Right renal pelvis (tissue), 4 donors: ENCODE results near the gene TLE2. TPM values are rescaled to one million over a fixed set of nuclear protein-coding genes. Genes with fewer than 3 reads are reported as not detected.
"Not testable (repeated sequence)": the region's sequence is repeated elsewhere in the genome, so short reads cannot be mapped to it uniquely, and the experiment has no call there.

Experiments
- DNase-seq, 4 donors: peaks; one replicate each; pipeline ENCODE4 v3.0.0-alpha.2; 2013; ENCODE audit warnings: low read depth in 4 of 4, low spot score in 3 of 4, missing footprints in 1 of 4
- polyA plus RNA-seq, 4 donors: library from polyadenylated mRNA; unstranded; fragments of 120-200 nt; gene quantifications; one replicate each; pipeline ENCODE4 v1.2.1, GENCODE V29; 2013; ENCODE audit not compliant: insufficient read length in 4 of 4

Gene TLE2
- polyA plus RNA-seq, 4 donors = 35.5 to 44.0 (median 39.0) TPM

DNA sequence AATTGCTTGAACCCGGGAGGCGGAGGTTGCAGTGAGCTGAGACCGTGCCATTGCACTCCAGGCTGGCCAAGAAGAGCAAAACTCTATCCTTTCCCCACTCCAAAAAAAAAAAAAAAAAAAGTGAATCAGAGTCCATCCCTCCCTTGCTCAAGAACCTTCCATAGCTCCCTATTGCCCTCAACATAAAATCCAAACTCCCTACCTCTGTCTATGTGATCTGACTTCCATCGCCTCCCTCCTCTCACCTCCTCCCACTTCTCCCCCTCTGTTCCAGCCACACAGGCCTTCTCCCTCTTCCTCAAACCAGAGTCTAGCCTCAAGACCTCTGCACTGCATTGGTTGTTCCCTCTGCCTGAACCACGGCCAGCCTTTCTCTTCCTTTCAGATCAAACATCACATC, 10.0 kb upstream of the TLE2 start:
- DNase-seq = no peak

DNA sequence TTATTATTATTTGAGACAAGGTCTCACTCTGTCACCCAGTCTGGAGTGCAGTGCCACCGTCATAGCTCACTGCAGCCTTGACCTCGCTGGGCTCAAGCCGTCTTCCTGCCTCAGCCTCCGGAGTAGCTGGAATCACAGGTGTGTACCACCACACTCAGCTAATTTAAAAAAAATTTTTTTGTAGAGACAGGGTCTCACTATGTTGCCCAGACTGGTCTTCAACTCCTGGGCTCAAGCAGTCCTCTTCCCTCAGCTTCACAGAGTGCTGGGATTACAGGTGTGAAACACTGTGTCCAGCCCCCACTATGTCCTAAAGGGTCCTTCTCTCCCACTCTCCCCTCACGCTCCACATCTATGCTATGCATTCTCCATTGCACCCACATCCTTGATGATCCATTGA, 9.1 kb upstream of the TLE2 start:
- no peak for DNase-seq

DNA sequence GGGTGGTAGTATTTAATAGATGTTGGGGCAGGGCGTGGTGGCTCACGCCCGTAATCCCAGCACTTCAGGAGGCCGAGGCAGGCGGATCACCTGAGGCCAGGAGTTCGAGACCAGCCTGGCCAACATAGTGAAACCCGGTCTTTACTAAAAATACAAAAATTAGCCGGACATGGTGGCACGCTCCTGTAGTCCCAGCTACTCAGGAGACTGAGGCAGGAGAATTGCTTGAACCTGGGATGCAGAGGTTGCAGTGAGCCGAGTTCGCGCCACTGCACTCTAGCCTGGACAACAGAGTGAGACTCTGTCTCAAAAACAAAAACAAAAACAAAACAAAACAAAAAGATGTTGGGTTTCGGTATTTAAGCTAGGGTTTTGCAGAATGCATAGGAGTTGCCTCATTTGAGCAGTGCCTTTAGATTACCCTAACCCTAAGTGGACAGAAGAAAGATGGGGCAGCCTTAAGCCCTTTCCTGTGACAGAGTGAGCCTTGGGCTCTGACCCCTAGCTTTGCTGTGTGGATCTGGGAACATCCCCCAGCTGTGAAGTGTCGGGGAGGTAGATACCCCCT, 8.0 kb upstream of the TLE2 start:
- DNase-seq = not testable (repeated sequence)

DNA sequence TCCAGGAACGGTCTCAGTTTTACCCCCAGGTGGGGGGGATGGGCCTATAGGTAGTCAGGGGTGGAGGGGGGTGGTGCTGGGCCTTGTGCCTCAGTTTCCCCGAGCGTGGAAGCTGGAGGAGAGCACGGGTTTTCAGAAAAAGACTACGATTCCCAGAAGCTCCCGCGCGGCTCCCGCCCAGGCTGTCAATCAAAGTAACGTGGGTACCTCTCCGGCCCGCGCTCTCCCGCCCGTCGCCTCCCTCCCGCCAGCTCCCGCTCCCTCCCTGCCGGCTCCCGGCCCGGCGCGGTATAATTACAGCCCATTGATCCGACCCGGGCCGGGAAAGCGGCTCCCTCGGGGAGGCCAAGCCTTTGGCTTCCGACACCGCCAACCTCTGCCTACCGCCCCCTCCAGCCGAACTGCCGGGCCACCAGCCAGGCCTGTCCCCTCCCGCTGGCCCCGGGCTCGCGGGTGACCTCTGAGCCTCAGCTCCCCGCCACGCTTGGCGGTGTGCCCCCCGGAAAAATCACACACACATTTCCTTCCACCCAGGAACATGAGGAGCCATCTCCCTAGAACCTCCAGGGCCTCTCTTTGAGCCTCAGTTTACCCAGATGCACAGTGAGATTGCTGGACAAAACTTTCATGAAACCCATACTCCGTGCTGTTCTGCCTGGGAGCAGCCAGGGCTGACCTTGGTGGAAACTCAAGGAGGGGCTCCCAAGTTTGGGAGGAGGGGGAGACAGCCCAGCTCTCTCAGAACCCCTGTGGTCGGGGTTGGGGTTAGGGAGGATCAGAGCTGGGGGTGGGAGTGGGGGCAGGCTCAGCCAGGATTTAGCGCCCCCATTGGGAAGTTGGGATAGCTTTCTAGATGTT, 7.3 kb upstream of the TLE2 start:
- peak; percentile 90 to 95 (median 92) for DNase-seq

DNA sequence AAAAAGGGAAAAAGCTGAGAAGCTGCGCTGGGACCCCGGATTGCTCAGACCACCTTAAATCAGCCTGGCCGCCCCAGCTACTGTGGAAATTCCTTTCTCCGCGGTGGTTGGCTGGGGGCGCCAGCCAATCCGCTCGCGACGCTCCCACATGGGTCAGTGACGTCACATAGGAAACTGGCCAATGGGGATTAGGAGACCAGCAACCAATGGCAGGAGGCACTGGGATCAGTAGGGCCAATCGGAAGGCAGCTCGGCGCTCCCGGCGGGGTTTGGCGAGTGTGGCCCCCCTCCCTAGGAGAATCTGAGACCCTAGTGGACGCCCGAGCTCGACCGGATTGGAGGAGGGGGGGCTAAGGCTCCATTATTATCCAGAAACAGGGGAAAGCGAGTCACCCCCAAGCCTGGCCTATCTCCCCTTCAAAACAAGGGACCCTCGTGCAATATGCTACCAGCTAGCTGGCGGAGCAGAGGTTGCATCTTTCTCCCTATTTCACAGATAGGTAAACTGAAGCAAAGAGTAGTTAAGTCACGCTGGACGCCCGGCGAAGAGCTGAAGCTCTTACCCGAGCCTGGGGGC, 6.5 kb upstream of the TLE2 start:
- peak; percentile 99 to 100 (median 100) for DNase-seq

DNA sequence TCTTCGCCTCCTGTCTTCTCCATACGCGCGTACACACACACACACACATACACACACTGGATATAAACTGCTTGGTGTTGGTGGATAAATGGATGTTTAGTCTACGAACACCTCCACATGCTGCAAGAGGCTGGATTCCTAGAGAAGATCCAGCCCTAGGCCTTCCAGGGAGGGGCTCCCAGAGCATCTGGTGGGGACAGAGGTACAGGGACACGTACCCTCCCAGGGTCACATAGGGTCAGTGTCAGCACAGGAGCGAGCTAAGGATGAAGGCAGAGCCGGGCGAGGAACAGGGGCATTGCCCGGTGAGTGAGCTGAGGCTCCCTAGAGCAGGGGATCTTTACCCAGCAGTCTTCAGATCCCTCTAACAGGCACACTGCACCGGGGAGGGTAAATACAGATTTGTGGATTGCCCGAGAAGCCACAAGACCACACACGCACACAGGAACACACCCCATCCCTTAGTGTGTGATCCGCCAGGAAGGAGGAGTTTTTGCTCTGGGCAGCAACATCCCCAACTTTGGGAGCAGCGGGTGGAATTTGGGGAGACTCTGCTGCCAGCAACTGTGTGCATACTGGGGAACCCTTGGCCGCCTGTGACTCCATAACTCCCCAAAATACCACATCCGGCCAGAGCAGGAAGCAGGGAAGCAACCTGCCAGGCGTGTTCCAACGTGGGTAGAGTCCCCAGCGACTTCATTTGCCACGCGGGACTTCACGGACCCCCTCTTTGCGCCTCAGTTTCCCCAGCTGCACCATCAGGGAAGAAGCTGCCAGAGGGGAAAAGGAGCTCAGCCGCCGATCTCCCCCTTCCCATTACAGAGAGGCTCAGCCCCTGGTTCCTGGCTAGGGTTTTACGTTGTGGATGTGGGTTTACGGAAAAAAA, 5.8 kb upstream of the TLE2 start:
- no peak for DNase-seq

DNA sequence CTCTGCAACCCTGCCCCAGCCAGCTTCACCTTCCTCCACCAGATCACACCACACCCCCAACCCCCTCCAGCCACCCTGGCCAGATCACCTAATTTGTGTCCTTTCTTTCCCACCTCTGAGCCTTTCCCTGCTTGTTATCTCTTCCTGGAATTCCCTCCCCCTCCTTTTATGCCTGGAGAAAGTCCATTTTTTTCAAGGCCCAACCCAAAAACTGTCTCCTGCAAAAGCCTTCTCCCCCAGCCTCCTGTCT, 5.3 kb upstream of the TLE2 start:
- no peak for DNase-seq

DNA sequence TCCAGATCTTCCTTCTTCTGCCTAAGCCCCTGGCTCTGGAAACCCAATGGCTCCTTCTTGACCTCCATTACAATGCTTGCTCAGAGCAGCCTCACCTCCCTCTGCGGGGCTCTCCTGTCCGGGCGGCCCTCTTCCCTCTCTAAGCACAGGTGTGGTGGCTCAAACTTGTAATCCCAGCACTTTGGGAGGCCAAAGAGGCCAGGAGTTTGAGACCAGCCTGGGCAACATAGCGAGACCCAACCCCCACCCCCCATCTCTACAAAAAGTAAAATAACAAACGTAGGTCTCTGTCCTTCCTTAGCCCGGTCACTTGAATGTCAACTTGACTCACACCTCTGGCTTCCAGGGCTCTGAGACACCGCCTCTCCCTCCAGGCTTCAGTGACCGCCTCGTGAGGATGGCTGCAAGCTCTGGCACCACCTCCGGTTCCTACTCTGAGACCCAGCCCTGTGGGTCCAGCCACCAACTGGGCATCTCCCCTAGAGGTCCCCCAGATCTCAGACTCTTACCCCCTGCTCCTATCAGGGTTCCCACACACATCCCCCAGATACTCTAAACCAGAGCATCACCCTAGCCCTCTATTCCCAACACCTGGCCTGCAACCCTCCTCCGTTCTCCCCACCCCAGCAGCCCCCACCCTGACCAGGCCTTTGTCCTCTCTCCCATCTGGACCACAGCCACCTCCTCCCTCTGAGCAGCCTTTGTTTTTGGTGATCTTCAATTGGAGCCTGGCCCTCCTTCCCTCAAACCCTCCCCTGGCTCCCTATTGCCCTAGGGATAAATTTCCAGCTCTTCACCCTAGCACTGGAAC, 4.7 kb upstream of the TLE2 start:
- no peak for DNase-seq

DNA sequence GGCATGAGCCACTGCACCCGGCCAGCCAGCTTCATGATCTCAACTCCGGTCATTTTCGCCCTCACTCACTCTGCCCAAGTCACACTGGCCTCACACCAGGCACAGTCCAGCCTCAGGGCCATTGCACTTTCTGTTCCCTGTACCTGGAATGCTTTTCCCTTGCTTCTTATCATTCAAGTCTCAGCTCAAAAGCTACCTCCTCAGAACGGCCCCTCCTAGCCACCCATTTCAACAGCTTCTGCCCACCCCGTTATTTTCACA, 2.5 kb upstream of the TLE2 start:
- no peak for DNase-seq

DNA sequence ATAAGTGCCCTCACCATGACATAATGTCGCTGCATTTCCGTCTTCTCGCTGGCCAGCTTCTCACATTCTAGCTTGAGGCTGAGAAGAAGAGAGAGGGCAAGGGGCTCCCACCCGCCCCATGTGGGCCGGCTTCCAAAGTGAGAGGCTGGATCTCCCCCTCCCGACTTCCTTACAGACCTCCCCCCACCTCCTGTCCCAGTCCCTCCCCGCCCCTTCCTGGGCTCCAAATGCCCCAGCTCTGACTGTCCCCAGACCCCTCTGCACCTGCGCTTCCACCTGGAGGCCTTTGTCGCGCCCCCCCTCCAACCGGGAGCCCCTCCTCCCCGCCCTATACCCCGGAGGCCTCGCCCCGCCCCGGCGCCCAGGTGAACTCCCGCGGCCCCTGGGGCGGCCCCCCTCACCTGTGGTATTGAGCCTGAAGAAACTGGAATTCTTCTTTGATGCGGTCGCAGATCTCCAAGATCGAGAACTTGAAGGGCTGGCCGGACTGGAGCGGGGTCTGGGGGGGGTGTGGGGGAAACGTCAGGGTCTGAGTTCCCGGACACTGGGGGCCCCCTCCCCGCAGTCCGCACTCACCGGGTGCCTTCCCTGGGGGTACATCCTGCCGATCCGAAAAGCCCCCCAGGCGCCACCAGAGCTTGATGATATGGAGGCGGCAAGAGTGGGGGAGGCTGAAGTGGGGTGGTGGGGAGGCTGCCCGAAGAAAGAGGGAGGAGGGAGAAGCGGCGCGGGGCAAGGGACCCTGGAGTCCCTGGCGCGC, 595 bp downstream of the TLE2 start:
- DNase-seq = no peak

DNA sequence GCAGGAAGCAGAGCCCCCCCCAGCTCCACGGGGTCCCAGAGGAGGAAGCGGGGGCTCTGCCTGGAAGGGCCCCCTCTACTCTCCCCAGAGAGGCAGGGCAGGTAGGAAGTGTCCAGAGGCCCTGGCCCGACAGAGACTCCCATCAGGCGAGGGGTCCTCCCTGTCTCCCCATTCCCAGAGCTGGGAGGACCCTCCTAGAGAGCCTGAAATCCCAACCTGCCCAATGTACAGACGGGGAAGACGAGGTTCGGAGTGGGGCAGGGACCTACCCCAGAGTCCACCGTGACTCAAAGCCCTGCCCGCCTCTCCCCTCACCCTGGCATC, 1.1 kb downstream of the TLE2 start:
- no peak for DNase-seq

DNA sequence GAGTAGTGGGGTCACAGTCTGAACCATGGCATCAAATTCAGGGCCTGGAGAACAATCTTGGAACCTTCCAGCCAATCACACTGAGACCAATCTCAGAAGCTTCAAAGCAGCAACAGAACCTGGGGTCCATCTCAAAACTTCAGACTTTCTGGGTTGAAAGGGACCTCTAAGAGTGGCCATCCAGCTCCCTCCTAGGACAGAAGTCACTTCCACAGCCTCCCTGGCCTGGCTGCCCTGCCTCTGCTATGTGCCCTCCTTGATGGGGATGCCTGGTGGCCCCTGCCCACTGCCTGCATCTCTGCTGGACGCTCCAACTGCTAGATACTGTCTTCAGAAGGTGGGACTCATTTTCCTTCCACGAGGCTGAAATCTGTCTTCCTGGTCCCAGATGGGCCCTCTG, 1.8 kb downstream of the TLE2 start:
- no peak for DNase-seq

DNA sequence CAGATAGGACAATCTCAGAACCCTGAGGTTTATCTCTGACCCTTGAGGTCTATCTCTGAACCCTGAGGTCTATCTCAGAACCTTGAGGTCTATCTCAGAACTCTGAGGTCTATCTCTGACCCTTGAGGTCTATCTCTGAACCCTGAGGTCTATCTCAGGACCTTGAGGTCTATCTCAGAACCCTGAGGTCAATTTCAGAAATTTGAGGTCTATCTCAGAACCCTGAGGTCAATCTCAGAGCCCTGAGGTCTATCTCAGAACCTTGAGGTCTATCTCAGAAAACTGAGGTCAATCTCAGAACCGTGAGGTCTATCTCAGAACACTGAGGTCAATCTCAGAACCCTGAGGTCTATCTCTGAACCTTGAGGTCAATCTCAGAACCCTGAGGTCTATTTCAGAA, 2.3 kb downstream of the TLE2 start:
- no peak for DNase-seq

DNA sequence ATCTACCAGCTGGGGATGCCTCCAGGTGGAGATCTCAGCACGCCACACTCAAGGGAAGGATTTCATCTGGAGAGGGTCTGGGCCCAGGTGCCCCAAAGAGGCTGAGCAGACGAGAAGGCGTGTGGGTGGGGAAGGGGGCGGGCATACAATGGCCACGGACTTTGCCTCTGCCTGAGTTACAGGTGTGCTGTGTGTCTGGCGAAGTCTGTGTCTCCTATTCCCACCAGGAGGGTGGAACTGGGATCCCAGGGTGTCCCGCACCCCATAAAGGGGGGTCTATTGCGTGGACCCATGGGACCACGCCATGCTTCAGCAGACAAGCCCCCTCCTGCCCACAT, 3.6 kb downstream of the TLE2 start:
- no peak for DNase-seq

DNA sequence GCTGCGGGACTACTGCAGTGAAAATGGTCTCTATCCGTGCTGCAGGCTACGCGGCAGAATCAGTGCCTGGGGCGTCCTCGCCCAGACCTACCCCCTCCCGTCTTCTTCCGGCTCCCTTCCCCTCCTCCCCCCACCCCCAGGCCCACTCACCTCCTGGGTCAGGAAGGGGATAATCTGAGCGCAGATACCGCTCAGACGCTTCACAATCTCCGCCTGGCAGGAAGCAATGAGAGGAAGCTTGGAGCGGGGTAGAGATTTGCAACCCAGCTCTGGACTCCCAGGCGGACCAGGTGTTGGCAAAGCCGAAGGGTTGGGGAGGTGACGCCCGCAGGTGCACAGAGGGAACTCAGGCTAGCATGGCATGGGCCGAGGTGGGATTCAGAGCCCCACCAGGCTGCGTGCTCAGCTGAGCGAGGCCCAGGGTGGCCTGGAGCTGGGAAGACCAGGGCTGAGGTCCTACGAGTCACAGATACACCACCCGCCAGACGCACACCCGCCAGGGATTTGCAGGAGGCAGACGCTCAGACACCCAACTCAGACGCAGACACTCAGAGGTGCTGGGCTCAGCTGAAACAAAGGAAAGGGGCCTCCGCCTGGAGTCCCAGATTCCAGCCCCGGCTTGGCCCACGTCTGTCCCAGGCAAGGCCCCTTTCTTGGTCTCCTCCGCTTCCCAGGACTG, 4.1 kb downstream of the TLE2 start:
- no peak for DNase-seq

DNA sequence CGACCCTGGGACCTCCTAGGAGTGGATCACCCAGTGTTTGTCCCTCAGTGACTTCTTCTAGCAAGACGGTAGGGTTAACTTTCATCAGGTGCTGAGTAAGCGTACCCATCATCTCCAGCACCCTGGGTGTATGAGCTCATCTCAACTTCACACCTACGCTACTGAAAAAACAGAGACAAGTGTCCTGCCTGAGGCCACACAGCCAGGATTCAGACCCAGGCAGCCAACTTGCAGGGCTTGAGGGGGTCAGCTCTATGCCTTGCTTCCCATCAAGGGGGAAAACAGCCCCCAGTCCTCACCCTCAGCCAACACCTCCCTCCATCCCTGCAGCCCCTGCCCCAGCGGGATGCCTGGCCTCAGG, 4.6 kb downstream of the TLE2 start:
- DNase-seq = no peak

DNA sequence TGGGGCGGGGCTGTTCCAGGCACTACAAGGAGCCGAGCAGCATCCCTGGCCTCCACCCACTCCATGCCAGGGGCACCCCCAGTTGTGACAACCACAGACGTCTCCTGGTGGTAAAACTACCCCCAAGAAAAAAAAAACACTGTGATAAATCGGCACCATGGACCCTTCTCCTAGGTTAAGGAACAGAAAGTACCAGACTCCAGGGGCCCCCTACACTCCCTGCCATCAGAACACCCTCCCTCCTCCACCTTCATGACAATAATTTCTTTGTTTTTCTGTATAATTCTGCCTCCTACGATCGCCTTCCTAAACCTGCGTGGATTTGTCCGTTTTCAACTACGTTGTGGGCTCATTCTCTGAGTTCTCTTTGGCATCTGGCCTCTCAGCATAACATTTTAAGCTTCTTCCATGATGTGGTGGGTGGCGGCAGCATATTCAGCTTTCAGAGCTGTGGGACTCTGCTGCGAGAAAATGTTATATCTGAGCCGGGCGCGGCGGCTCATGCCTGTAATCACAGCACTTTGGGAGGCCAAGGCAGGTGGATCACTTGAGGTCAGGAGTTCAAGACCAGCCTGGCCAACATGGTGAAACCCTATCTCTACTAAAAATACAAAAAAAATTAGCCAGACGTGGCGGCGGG, 8.6 kb downstream of the TLE2 start:
- DNase-seq = no peak

DNA sequence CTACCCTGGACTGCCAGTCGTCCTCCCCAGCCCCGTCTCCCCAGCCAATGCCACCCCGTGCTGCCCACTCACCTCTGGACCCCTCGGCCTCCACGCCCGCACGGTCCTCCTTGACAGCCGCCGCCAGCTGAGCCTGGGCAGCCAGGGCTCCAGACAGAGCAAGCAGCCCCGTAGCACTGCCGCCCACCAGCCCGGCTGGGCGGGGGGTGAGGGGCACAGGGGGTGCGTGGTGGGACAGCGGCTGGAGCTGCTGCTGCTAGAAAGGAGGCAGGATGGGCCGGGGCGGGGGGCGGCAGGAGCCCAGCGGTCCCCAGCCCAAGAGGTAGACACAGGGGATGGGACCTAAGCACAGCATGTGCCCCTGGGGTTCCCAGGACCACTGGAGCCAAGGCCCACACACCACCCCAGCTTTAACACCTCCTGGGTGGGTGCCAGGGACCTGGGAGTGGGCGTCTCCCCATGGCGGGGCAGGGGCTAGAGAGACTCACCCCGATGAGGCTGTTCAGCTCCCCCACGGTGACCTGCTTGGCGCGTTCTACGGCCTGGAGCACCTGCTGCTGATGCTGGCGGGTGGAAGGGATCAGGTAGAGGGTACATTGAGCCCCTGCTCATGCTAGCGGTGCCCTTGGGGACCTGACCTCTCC, 9.7 kb downstream of the TLE2 start:
- DNase-seq = no peak

DNA sequence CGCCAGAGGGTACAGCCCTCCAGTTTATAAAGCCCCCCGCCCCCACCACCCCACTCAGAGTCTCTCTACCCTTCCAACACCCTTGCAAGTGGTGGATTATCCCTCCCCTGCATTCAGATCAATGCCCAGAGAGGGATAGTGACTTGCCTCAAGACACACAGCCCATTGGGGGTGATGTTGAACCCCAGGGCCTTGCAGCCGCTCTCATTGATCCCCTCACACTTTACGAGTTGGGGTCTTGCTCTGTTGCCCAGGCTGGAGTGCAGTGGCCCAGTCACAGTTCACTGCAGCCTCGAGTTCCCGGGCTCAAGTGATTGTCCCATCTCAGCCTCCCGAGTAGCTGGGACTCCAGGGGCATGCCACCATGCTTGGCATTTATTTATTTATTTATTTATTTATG, 11.2 kb downstream of the TLE2 start:
- DNase-seq = no peak
